HFFc6 (cell line): ENCODE measurements around the gene MMP3. TPM values are rescaled to one million over a fixed set of nuclear protein-coding genes. Genes with fewer than 3 reads are reported as not detected.

Source experiments
- DNase-seq: peaks from one replicate; pipeline ENCODE4 v3.0.0-alpha.2; 2018
- H3K27ac Mint-ChIP-seq: 2 replicates; pipeline ENCODE4 v1.8.0; 2020; ENCODE audit warnings: mild to moderate bottlenecking, mixed read lengths
- H3K27me3 Mint-ChIP-seq: 2 replicates; pipeline ENCODE4 v1.8.0; 2021; ENCODE audit warnings: mild to moderate bottlenecking, moderate library complexity, mixed read lengths; ENCODE audit not compliant: insufficient read depth
- H3K36me3 Mint-ChIP-seq: 2 replicates; pipeline ENCODE4 v1.8.0; 2021; ENCODE audit warnings: low read depth, mixed read lengths
- H3K4me1 Mint-ChIP-seq: 2 replicates; pipeline ENCODE4 v1.8.0; 2020; ENCODE audit warnings: low read depth, mixed read lengths
- H3K4me3 Mint-ChIP-seq: 2 replicates; pipeline ENCODE4 v1.8.0; 2020; ENCODE audit warnings: mild to moderate bottlenecking, moderate library complexity, mixed read lengths
- H3K9me3 Mint-ChIP-seq: 2 replicates; pipeline ENCODE4 v1.8.0; 2020; ENCODE audit warnings: mild to moderate bottlenecking, mixed read lengths
- total RNA-seq, 6 experiments: library from RNA; stranded (reverse); fragmentation: NEBNext Ultra II Directional; extraction: Animal tissue kit (Norgen Biotek cat#: 25700); gene quantifications; 2 replicates in 1 of 6; 3 replicates in 5 of 6; pipeline ENCODE4 v1.2.3, GENCODE V29; 2021
- TF ChIP-seq, protein P1 (sequence below): fragments of 200-600 bp; sonication (generic); IDR thresholded peaks from 2 replicates; pipeline ENCODE4 v1.5.0; 2021; ENCODE audit warnings: antibody characterized with exemption, mild to moderate bottlenecking

MMP3 gene
- total RNA-seq, 6 experiments from 2014 or later, result 35.4 to 112 (median 42.1) TPM

DNA sequence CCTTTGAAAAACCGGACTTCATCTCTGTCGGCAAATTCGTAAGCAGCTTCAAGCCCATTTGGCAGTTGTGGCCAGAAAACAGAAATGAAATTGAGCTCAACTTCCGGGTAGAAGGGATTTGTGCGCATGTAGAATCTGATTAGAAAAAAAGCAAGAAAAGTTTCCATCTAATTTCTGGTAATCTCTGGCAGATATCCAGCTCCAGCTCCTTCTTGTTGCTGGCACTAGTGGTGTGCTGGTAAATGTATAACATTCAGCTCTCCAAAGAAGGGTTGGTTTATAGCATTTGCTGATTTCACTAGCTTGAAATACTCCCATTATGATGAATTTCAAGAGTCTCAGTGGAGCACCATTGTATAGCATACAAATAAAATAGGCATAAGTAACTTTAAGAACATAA is 50.8 kb downstream of the MMP3 start:
- H3K27ac Mint-ChIP-seq, result no peak overlapping the region
- peaks cover 45% of the 10 kb centered on the region for H3K4me1 Mint-ChIP-seq
- peaks cover 4% of the 10 kb centered on the region for H3K27me3 Mint-ChIP-seq
- DNase-seq, result no peak
- TF ChIP-seq, protein P1, sequence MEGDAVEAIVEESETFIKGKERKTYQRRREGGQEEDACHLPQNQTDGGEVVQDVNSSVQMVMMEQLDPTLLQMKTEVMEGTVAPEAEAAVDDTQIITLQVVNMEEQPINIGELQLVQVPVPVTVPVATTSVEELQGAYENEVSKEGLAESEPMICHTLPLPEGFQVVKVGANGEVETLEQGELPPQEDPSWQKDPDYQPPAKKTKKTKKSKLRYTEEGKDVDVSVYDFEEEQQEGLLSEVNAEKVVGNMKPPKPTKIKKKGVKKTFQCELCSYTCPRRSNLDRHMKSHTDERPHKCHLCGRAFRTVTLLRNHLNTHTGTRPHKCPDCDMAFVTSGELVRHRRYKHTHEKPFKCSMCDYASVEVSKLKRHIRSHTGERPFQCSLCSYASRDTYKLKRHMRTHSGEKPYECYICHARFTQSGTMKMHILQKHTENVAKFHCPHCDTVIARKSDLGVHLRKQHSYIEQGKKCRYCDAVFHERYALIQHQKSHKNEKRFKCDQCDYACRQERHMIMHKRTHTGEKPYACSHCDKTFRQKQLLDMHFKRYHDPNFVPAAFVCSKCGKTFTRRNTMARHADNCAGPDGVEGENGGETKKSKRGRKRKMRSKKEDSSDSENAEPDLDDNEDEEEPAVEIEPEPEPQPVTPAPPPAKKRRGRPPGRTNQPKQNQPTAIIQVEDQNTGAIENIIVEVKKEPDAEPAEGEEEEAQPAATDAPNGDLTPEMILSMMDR, result no peak
- H3K9me3 Mint-ChIP-seq, result no peaks in the 10 kb centered on the region
- H3K4me3 Mint-ChIP-seq, result no peak overlapping the region
- H3K36me3 Mint-ChIP-seq, result peaks cover 10% of the 10 kb centered on the region; the same call in 1 of the 2 replicates

DNA sequence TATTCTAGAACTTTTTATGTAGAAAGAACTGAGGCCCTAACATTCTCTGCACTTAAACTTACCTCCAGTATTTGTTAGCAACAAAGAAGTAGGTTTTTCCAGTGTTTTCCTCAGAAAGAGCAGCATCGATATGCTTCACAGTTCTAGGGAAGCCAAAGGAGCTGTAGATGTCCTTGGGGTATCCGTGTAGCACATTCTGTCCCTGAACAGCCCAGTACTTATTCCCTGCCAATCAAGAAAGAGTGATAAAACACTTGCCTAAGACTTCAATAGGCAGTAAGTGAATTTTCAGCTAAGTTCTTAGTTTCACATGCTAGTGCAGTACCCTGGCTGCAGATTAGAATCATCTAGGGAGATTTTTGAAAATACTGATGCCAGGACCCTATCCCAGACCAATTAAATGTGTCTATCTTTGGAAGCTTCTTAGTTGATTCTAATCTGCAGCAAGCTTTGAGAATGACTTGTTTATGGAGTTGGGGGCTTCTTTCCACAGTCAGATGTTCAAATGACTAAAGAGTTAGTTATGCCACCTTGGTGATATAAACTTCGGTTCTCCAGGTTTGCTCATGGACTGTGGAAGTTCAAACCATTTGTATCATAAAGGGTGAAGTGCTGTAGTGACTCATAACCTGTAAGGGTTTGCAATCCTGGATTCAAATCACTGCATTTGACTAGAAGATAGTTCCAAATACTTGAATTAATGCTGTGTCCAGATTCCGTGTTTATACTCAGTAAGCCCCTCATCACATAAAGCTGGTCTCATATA is 52.0 kb downstream of the MMP3 start:
- H3K4me3 Mint-ChIP-seq, result no peak overlapping the region
- peaks cover 10% of the 10 kb centered on the region; the same call in 1 of the 2 replicates for H3K36me3 Mint-ChIP-seq
- H3K9me3 Mint-ChIP-seq, result no peaks in the 10 kb centered on the region
- H3K27me3 Mint-ChIP-seq, result peaks cover 3% of the 10 kb centered on the region
- H3K27ac Mint-ChIP-seq, result peak overlapping the region; percentile 23; the same call in 1 of the 2 replicates
- peaks cover 33% of the 10 kb centered on the region for H3K4me1 Mint-ChIP-seq
- DNase-seq, result peak; percentile 18
- TF ChIP-seq, protein P1, result no peak

DNA sequence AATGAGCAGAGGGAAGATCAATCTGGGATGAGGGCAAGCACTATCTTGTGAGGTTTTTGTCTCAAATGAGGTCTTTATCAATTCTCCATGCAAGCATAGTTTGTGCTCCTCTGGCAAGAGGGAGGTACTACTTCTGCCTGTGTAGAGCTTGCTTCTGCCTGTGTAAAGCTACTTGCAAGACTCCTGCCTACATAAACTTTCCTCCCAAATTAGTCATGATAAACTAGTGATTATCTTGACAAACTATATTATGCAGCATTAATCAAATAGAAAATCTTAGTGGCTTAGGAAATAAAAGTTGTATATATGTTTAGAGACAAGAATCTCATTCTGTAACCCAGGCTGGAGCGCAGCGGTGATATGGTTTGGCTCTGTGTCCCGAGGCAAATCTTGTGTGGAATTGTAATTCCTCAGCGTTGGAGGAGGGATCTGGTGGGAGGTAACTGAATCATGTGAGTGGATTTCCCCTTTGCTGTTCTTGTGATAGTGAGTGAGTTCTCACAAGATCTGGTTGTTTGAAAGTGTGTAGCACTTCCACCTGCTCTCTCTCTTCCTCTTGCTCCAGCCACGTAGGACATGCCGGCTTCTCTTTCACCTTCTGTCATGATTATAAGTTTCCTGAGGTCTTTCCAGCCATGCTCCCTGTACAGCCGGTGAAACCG is 54.9 kb downstream of the MMP3 start:
- no peak for DNase-seq
- H3K4me3 Mint-ChIP-seq, result no peak overlapping the region
- H3K36me3 Mint-ChIP-seq, result no peaks in the 10 kb centered on the region
- H3K9me3 Mint-ChIP-seq, result no peaks in the 10 kb centered on the region
- TF ChIP-seq, protein P1, result no peak
- H3K27me3 Mint-ChIP-seq, result peaks cover 3% of the 10 kb centered on the region
- H3K27ac Mint-ChIP-seq, result no peak overlapping the region
- peaks cover 22% of the 10 kb centered on the region for H3K4me1 Mint-ChIP-seq

Other genes starting within 250 kb of the MMP3 start
- not detected for gene MMP20, start 218.3 kb downstream of the MMP3 start, total RNA-seq
- gene MMP27, start 137.8 kb downstream of the MMP3 start, total RNA-seq, result not detected
- gene MMP8, start 118.7 kb downstream of the MMP3 start, total RNA-seq, result not detected
- gene MMP10, start 63.0 kb downstream of the MMP3 start, total RNA-seq, result 1 to 10 TPM in 4 of 6 experiments, under 1 TPM in 2; 0.33 to 3.9 (median 1.1) TPM
- 1,000 to 10,000 TPM in 4 of 6 experiments, 100 to 1,000 TPM in 2; 523 to 1,218 (median 1,082) TPM for gene MMP1, start 45.4 kb downstream of the MMP3 start, total RNA-seq
- 1 to 10 TPM in 1 of 6 experiments, under 1 TPM in 5; 0.20 to 1.2 (median 0.31) TPM for gene MMP12, start 31.4 kb upstream of the MMP3 start, total RNA-seq
- gene MMP13, start 112.1 kb upstream of the MMP3 start, total RNA-seq, result not detected
- 10 to 100 TPM; 37.5 to 46.1 (median 40.1) TPM for gene DCUN1D5, start 248.6 kb upstream of the MMP3 start, total RNA-seq